Endothelial cell (in vitro differentiated cells): ENCODE data around the gene NSUN6. TPM values are rescaled to one million over a fixed set of nuclear protein-coding genes. Genes with fewer than 3 reads are reported as not detected.
"Not testable (repeated sequence)": the region's sequence is repeated elsewhere in the genome, so short reads cannot be mapped to it uniquely, and the experiment has no call there.

Experiments used
- DNase-seq: peaks from one replicate; pipeline ENCODE4 v3.0.0; 2021; ENCODE audit warnings: low spot score
- H3K27ac Mint-ChIP-seq: one replicate; pipeline ENCODE4 v1.8.0; 2021; ENCODE audit warnings: mixed read lengths, inconsistent platforms; ENCODE audit not compliant: unreplicated experiment
- H3K27me3 Mint-ChIP-seq: one replicate; pipeline ENCODE4 v1.8.0; 2021; ENCODE audit warnings: mild to moderate bottlenecking, moderate library complexity, mixed read lengths, inconsistent platforms; ENCODE audit not compliant: unreplicated experiment
- H3K36me3 Mint-ChIP-seq: one replicate; pipeline ENCODE4 v1.8.0; 2021; ENCODE audit warnings: mild to moderate bottlenecking, low read depth, mixed read lengths, inconsistent platforms; ENCODE audit not compliant: unreplicated experiment
- H3K4me1 Mint-ChIP-seq: one replicate; pipeline ENCODE4 v1.8.0; 2021; ENCODE audit warnings: mild to moderate bottlenecking, mixed read lengths, inconsistent platforms; ENCODE audit not compliant: unreplicated experiment
- H3K4me3 Mint-ChIP-seq: one replicate; pipeline ENCODE4 v1.8.0; 2021; ENCODE audit warnings: mild to moderate bottlenecking, mixed read lengths, inconsistent platforms; ENCODE audit not compliant: unreplicated experiment
- H3K9me3 Mint-ChIP-seq: one replicate; pipeline ENCODE4 v1.8.0; 2021; ENCODE audit warnings: mixed read lengths, inconsistent platforms; ENCODE audit not compliant: unreplicated experiment
- total RNA-seq: library from RNA; stranded (reverse); fragmentation: NEBNext Ultra II Directional; extraction: Animal tissue kit (Norgen Biotek cat#: 25700); gene quantifications from one replicate; pipeline ENCODE4 v1.2.1, GENCODE V29; 2021; ENCODE audit not compliant: unreplicated experiment
- TF ChIP-seq, protein P1 (sequence below): fragments of 200-600 bp; sonication (generic); IDR thresholded peaks from one replicate; pipeline ENCODE4 v1.5.0; 2021; ENCODE audit warnings: antibody characterized with exemption; ENCODE audit not compliant: unreplicated experiment

NSUN6 gene
- total RNA-seq, 1 donor from 2014 or later, result 11.6 TPM

DNA sequence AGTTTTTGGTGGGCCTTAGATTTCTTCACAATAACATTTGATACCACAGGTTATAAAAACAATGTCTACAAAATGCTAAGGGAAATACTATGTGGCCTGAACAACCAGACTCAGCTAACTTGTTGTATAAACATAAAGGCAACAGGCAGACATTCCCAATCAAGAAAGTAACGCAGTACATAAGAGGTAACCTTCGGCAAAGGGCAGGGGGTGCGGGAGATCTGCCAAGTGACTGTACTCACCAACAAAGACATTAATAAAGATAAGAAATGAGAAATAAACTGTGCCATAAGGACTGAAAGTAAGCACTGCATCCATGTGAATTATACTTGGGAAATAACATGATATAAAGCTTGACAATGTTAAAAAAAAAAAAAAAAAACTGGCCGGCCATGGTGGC lies 15.4 kb downstream of the NSUN6 start:
- TF ChIP-seq, protein P1, sequence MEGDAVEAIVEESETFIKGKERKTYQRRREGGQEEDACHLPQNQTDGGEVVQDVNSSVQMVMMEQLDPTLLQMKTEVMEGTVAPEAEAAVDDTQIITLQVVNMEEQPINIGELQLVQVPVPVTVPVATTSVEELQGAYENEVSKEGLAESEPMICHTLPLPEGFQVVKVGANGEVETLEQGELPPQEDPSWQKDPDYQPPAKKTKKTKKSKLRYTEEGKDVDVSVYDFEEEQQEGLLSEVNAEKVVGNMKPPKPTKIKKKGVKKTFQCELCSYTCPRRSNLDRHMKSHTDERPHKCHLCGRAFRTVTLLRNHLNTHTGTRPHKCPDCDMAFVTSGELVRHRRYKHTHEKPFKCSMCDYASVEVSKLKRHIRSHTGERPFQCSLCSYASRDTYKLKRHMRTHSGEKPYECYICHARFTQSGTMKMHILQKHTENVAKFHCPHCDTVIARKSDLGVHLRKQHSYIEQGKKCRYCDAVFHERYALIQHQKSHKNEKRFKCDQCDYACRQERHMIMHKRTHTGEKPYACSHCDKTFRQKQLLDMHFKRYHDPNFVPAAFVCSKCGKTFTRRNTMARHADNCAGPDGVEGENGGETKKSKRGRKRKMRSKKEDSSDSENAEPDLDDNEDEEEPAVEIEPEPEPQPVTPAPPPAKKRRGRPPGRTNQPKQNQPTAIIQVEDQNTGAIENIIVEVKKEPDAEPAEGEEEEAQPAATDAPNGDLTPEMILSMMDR, result no peak
- no peak overlapping the region for H3K27ac Mint-ChIP-seq
- H3K9me3 Mint-ChIP-seq, result no peaks in the 10 kb centered on the region
- no peaks in the 10 kb centered on the region for H3K27me3 Mint-ChIP-seq
- H3K4me3 Mint-ChIP-seq, result no peak overlapping the region
- DNase-seq, result no peak
- no peaks in the 10 kb centered on the region for H3K4me1 Mint-ChIP-seq
- H3K36me3 Mint-ChIP-seq, result no peaks in the 10 kb centered on the region

DNA sequence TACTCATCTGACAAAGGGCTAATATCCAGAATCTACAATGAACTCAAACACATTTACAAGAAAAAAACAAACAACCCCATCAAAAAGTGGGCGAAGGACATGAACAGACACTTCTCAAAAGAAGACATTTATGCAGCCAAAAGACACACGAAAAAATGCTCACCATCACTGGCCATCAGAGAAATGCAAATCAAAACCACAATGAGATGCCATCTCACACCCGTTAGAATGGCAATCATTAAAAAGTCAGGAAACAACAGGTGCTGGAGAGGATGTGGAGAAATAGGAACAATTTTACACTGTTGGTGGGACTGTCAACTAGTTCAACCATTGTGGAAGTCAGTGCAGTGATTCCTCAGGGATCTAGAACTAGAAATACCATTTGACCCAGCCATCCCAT lies 18.9 kb downstream of the NSUN6 start:
- DNase-seq, H3K27me3 Mint-ChIP-seq, H3K4me3 Mint-ChIP-seq, H3K27ac Mint-ChIP-seq, H3K9me3 Mint-ChIP-seq, H3K36me3 Mint-ChIP-seq, H3K4me1 Mint-ChIP-seq: not testable (repeated sequence)

DNA sequence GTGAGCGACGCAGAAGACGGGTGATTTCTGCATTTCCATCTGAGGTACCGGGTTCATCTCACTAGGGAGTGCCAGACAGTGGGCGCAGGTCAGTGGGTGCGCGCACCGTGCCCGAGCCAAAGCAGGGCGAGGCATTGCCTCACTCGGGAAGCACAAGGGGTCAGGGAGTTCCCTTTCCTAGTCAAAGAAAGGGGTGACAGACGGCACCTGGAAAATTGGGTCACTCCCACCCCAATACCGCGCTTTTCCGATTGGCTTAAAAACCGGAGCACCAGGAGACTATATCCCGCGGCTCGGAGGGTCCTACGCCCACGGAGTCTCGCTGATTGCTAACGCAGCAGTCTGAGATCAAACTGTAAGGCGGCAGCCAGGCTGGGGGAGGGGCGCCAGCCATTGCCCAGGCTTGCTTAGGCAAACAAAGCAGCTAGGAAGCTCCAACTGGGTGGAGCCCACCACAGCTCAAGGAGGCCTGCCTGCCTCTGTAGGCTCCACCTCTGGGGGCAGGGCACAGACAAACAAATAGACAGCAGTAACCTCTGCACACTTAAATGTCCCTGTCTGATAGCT lies 23.9 kb downstream of the NSUN6 start:
- H3K27me3 Mint-ChIP-seq, H3K9me3 Mint-ChIP-seq, H3K4me1 Mint-ChIP-seq, H3K36me3 Mint-ChIP-seq: not testable (repeated sequence)
- Mint-ChIP-seq H3K4me3 (peak overlapping the region; percentile 93), H3K27ac (peak overlapping the region; percentile 93)
- DNase-seq, result peak; percentile 72

DNA sequence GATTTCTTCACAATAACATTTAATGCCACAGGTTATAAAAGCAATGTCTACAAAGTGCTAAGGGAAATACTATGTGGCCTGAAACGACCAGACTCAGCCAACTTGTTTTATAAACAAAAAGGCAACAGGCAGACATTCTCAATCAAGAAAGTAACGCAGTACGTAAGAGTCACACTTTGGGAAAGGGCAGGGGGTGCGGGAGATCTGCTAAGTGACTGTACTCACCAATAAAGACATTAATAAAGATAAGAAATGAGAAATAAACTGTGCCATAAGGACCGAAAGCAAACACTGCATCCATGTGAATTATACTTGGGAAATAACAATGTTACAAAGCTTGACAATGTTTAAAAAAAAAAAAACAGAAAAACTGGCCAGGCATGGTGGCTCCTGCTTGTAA lies 25.5 kb downstream of the NSUN6 start:
- peak overlapping the region; percentile 80 for H3K27ac Mint-ChIP-seq

DNA sequence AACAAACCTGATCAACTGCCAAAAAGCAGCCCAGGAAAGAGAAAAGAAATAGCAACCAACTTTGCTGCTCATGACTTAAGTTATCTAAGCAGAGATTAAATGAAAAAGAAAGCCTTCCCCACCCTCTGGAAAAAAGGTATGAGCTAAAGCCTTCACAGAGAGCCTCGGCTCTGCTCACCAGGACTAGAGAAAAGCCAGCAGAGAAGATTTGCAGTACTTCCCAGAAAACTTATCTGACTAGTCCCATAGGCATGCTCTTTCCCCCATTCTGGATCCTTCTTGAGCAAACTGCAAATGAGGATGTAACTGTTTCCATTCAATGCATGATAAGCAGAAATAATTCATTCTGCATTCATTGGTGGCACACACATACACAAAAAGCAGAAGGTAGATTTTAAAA lies 27.7 kb downstream of the NSUN6 start:
- not testable (repeated sequence) for H3K27ac Mint-ChIP-seq, H3K4me3 Mint-ChIP-seq

More for the DNA sequence above, 25.5 kb downstream of the NSUN6 start:
- no peaks in the 10 kb centered on the region for H3K4me1 Mint-ChIP-seq
- H3K9me3 Mint-ChIP-seq, result no peaks in the 10 kb centered on the region
- DNase-seq, result no peak
- peaks cover 3% of the 10 kb centered on the region for H3K27me3 Mint-ChIP-seq
- no peak overlapping the region for H3K4me3 Mint-ChIP-seq
- H3K36me3 Mint-ChIP-seq, result peaks cover 4% of the 10 kb centered on the region
- TF ChIP-seq, protein P1, result no peak

DNA sequence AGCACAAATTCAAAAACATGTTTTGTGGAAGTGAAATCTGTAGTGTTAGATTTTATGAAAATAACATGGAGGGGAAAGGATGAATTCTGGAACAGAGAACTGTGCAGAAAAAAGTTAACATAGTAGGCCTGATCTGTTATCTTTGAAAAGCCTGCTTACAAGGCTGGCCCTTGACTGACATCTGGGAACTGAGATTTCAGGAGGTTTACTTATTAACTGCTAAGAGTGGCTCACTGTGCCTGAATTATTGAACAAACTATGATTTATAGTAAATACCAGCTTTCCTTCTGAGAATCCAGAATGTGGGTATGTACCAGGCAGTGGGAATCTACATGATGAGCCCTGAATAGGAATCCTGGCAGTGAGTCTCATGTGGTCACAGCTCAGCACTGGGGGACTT lies 30.5 kb downstream of the NSUN6 start:
- TF ChIP-seq, protein P1, result no peak
- no peak overlapping the region for H3K27ac Mint-ChIP-seq
- H3K4me3 Mint-ChIP-seq, result no peak overlapping the region
- H3K9me3 Mint-ChIP-seq, result no peaks in the 10 kb centered on the region
- no peak for DNase-seq
- peaks cover 7% of the 10 kb centered on the region for H3K4me1 Mint-ChIP-seq
- H3K27me3 Mint-ChIP-seq, result peaks cover 3% of the 10 kb centered on the region
- H3K36me3 Mint-ChIP-seq, result no peaks in the 10 kb centered on the region

More for the DNA sequence above, 27.7 kb downstream of the NSUN6 start:
- H3K9me3 Mint-ChIP-seq, DNase-seq, H3K4me1 Mint-ChIP-seq, H3K36me3 Mint-ChIP-seq, H3K27me3 Mint-ChIP-seq: not testable (repeated sequence)
